IMR-90 (cell line): Measurements from ENCODE around the gene DNAH9.

Experiments used
- CEBPB ChIP-seq: IDR thresholded peaks from 2 replicates; pipeline ENCODE4 v1.6.1; 2012; ENCODE audit warnings: low read depth, low read length, improper control_type of control experiment
- FOS ChIP-seq: fragments of 150-350 bp; IDR thresholded peaks from 2 replicates; pipeline ENCODE4 v1.6.1; 2016; ENCODE audit warnings: low read depth, low read length
- MAFK ChIP-seq: IDR thresholded peaks from 2 replicates; pipeline ENCODE4 v1.6.1; 2012; ENCODE audit warnings: low read depth, low read length, improper control_type of control experiment
- MAZ ChIP-seq: IDR thresholded peaks from 2 replicates; pipeline ENCODE4 v1.6.1; 2012; ENCODE audit warnings: low read depth, mild to moderate bottlenecking, low read length, improper control_type of control experiment, moderate library complexity, borderline replicate concordance
- MXI1 ChIP-seq: IDR thresholded peaks from 2 replicates; pipeline ENCODE4 v1.6.1; 2012; ENCODE audit warnings: low read depth, mild to moderate bottlenecking, low read length, moderate library complexity, borderline replicate concordance
- POLR2A ChIP-seq: IDR thresholded peaks from 2 replicates; pipeline ENCODE4 v1.6.1; 2012; ENCODE audit warnings: mild to moderate bottlenecking, low read depth, low read length
- RAD21 ChIP-seq: IDR thresholded peaks from 2 replicates; pipeline ENCODE4 v1.6.1; 2012; ENCODE audit warnings: low read length, improper control_type of control experiment
- RCOR1 ChIP-seq: IDR thresholded peaks from 2 replicates; pipeline ENCODE4 v1.6.1; 2012; ENCODE audit warnings: mild to moderate bottlenecking, low read length, improper control_type of control experiment; ENCODE audit not compliant: insufficient replicate concordance
- RFX5 ChIP-seq: IDR thresholded peaks from 2 replicates; pipeline ENCODE4 v1.8.0; 2012; ENCODE audit warnings: low read depth, mild to moderate bottlenecking, low read length, moderate library complexity
- SMC3 ChIP-seq: fragments of 150-350 bp; IDR thresholded peaks from 2 replicates; pipeline ENCODE4 v1.6.1; 2016; ENCODE audit warnings: low read depth, mild to moderate bottlenecking, antibody characterized with exemption, low read length, moderate library complexity
- USF2 ChIP-seq: fragments of 150-350 bp; IDR thresholded peaks from 2 replicates; pipeline ENCODE4 v1.6.1; 2017; ENCODE audit warnings: mild to moderate bottlenecking, antibody characterized with exemption, low read length, low read depth
- TF ChIP-seq, protein P1 (sequence below): conservative IDR thresholded peaks from 2 replicates; pipeline ENCODE4 v1.5.1; 2012; ENCODE audit warnings: mild to moderate bottlenecking, low read depth, low read length, improper control_type of control experiment

DNA sequence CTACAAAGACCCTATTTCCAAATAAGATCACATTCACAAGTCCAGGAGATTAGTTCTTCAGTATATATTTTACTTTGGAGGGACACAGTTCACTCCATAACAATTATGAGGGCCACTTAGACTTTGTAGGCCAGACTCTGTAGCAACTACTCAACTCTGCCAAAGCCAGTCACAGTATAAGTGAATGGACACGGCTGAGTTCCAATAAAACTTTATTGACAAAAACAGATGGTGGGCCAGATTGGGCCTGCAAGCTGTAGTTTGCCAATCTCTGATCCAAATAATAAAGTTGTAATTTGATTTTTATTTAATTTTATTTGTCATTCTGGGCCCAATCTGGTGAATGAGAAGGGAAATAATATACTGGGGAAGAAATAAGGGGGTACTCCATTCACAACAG is 297.9 kb downstream of the DNAH9 start:
- no peak for TF ChIP-seq RAD21
- TF ChIP-seq, protein P1, sequence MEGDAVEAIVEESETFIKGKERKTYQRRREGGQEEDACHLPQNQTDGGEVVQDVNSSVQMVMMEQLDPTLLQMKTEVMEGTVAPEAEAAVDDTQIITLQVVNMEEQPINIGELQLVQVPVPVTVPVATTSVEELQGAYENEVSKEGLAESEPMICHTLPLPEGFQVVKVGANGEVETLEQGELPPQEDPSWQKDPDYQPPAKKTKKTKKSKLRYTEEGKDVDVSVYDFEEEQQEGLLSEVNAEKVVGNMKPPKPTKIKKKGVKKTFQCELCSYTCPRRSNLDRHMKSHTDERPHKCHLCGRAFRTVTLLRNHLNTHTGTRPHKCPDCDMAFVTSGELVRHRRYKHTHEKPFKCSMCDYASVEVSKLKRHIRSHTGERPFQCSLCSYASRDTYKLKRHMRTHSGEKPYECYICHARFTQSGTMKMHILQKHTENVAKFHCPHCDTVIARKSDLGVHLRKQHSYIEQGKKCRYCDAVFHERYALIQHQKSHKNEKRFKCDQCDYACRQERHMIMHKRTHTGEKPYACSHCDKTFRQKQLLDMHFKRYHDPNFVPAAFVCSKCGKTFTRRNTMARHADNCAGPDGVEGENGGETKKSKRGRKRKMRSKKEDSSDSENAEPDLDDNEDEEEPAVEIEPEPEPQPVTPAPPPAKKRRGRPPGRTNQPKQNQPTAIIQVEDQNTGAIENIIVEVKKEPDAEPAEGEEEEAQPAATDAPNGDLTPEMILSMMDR = no peak
- TF ChIP-seq RCOR1 = no peak
- TF ChIP-seq POLR2A = no peak
- TF ChIP-seq CEBPB = no peak
- TF ChIP-seq FOS = no peak
- TF ChIP-seq MAFK = no peak
- TF ChIP-seq MAZ = no peak
- TF ChIP-seq USF2 = no peak
- no peak for TF ChIP-seq RFX5
- no peak for TF ChIP-seq MXI1
- TF ChIP-seq SMC3 = no peak
